GM23338 (cell line): ENCODE measurements around the gene TEX14. TPM values are rescaled to one million over a fixed set of nuclear protein-coding genes. Genes with fewer than 3 reads are reported as not detected.

ENCODE experiments used
- ATAC-seq: fragments of 200-7000 bp; cut with Tn5 transposase; 3 replicates; pipeline ENCODE4 v1.9.1; 2020
- DNase-seq: peaks from one replicate; pipeline ENCODE4 v3.0.0-alpha.2; 2015; ENCODE audit warnings: low spot score
- H2AFZ ChIP-seq: fragments of 200-600 bp; sonication (generic); 2 replicates; pipeline ENCODE4 v1.8.0; 2016; ENCODE audit warnings: antibody characterized with exemption, mild to moderate bottlenecking, moderate library complexity
- H3F3A ChIP-seq: fragments of 200-600 bp; sonication (generic); replicated peaks from 2 replicates; pipeline ENCODE4 v1.8.0; 2017; ENCODE audit warnings: antibody characterized with exemption, mixed run types, low read depth
- H3K27ac ChIP-seq: fragments of 200-600 bp; sonication (generic); 2 replicates; pipeline ENCODE4 v1.6.1; 2016; ENCODE audit warnings: low read depth
- H3K27me3 ChIP-seq: fragments of 200-600 bp; sonication (generic); 2 replicates; pipeline ENCODE4 v1.8.0; 2016; ENCODE audit warnings: mild to moderate bottlenecking, mixed run types, moderate library complexity; ENCODE audit not compliant: insufficient read depth
- H3K36me3 ChIP-seq: fragments of 200-600 bp; sonication (generic); 2 replicates; pipeline ENCODE4 v1.8.0; 2016; ENCODE audit warnings: mild to moderate bottlenecking; ENCODE audit not compliant: insufficient read depth
- H3K4me1 ChIP-seq: fragments of 200-600 bp; sonication (generic); 2 replicates; pipeline ENCODE4 v1.8.0; 2016; ENCODE audit warnings: mild to moderate bottlenecking, moderate library complexity; ENCODE audit not compliant: insufficient read depth
- H3K4me2 ChIP-seq: fragments of 200-600 bp; sonication (generic); 2 replicates; pipeline ENCODE4 v1.7.1; 2017; ENCODE audit warnings: mixed run types
- H3K4me3 ChIP-seq: fragments of 200-600 bp; sonication (generic); 2 replicates; pipeline ENCODE4 v1.6.1; 2016; ENCODE audit warnings: mixed run types
- H3K79me2 ChIP-seq: fragments of 200-600 bp; sonication (generic); replicated peaks from 2 replicates; pipeline ENCODE4 v1.8.0; 2017; ENCODE audit warnings: mild to moderate bottlenecking; ENCODE audit not compliant: insufficient read depth
- H3K9me2 ChIP-seq: fragments of 200-600 bp; sonication (generic); 2 replicates; pipeline ENCODE4 v1.8.0; 2017; ENCODE audit not compliant: insufficient read depth
- H4K20me1 ChIP-seq: fragments of 200-600 bp; sonication (generic); replicated peaks from 2 replicates; pipeline ENCODE4 v1.8.0; 2017; ENCODE audit warnings: mild to moderate bottlenecking; ENCODE audit not compliant: insufficient read depth
- H3K27ac Mint-ChIP-seq: 2 replicates; pipeline ENCODE4 v1.8.0; 2020; ENCODE audit warnings: inconsistent platforms, mild to moderate bottlenecking, moderate library complexity, mixed read lengths
- H3K27me3 Mint-ChIP-seq: 3 replicates; pipeline ENCODE4 v1.8.0; 2022; ENCODE audit warnings: low read depth, mild to moderate bottlenecking, moderate library complexity, mixed read lengths, inconsistent platforms; ENCODE audit not compliant: insufficient read depth, poor library complexity
- H3K36me3 Mint-ChIP-seq: 3 replicates; pipeline ENCODE4 v1.8.0; 2021; ENCODE audit warnings: low read depth, mild to moderate bottlenecking, inconsistent platforms, moderate library complexity, mixed read lengths
- H3K4me1 Mint-ChIP-seq: 3 replicates; pipeline ENCODE4 v1.8.0; 2020; ENCODE audit warnings: mild to moderate bottlenecking, inconsistent platforms, mixed read lengths
- H3K4me3 Mint-ChIP-seq: 3 replicates; pipeline ENCODE4 v1.8.0; 2021; ENCODE audit warnings: moderate library complexity, mild to moderate bottlenecking, inconsistent platforms, mixed read lengths
- H3K9me3 Mint-ChIP-seq: 3 replicates; pipeline ENCODE4 v1.8.0; 2020; ENCODE audit warnings: moderate library complexity, mild to moderate bottlenecking, inconsistent platforms, mixed read lengths
- CTCF ChIP-seq, 2 experiments: fragments of 200-600 bp in 1 of 2; sonication (generic) in 1 of 2; conservative IDR thresholded peaks; 2 replicates each; pipeline versions ENCODE4 v1.5.1 to v1.6.1; 2016 to 2017; ENCODE audit warnings: antibody characterized with exemption in 2 of 2, low read depth in 2 of 2, mild to moderate bottlenecking in 2 of 2, moderate library complexity in 1 of 2
- ETS1 ChIP-seq: IDR thresholded peaks from 2 replicates; pipeline ENCODE4 v1.6.1; 2016; ENCODE audit warnings: antibody characterized with exemption
- EZH2phosphoT487 ChIP-seq: fragments of 200-600 bp; sonication (generic); IDR thresholded peaks from one replicate; pipeline ENCODE4 v1.8.1; 2018; ENCODE audit warnings: antibody characterized with exemption; ENCODE audit not compliant: unreplicated experiment
- JUNB ChIP-seq: IDR thresholded peaks from one replicate; pipeline ENCODE4 v1.6.1; 2016; ENCODE audit warnings: antibody characterized with exemption; ENCODE audit not compliant: unreplicated experiment
- NANOG ChIP-seq: IDR thresholded peaks from 2 replicates; pipeline ENCODE4 v1.6.1; 2016; ENCODE audit warnings: antibody characterized with exemption, borderline replicate concordance
- POLR2AphosphoS5 ChIP-seq: IDR thresholded peaks from 2 replicates; pipeline ENCODE4 v1.6.1; 2016; ENCODE audit warnings: antibody characterized with exemption, low read depth
- REST ChIP-seq: IDR thresholded peaks from one replicate; pipeline ENCODE4 v1.6.1; 2018; ENCODE audit warnings: antibody characterized with exemption; ENCODE audit not compliant: unreplicated experiment
- STAT1 ChIP-seq: IDR thresholded peaks from one replicate; pipeline ENCODE4 v1.6.1; 2016; ENCODE audit warnings: antibody characterized with exemption; ENCODE audit not compliant: unreplicated experiment
- ZNF114 ChIP-seq: fragments of 250-450 bp; sonication (Bioruptor Pico); IDR thresholded peaks from 2 replicates; pipeline ENCODE4 v1.5.0; 2020; ENCODE audit warnings: mild to moderate bottlenecking, moderate library complexity
- ZNF331 ChIP-seq: fragments of 250-450 bp; sonication (Bioruptor Pico); IDR thresholded peaks from 2 replicates; pipeline ENCODE4 v1.5.0; 2020; ENCODE audit warnings: low read depth, mild to moderate bottlenecking, moderate library complexity
- polyA plus RNA-seq: library from polyadenylated mRNA; unstranded; fragments of >200 nt; fragmentation: Nextera tagmentation; extraction: Ambion mirVana; gene quantifications from 2 replicates; pipeline ENCODE4 v1.2.1, GENCODE V29; 2016
- total RNA-seq: library from RNA; depleted of rRNA; stranded (reverse); fragments of >200 nt; shearing (Covaris generic); gene quantifications from 2 replicates; pipeline ENCODE4 v1.2.3, GENCODE V29; 2014

The TEX14 gene
- total and polyA plus RNA-seq, 2 experiments from 2014 or later: 0.80 to 2.6 TPM

GRCh38 chr17:58574025-58574424 is 117.8 kb downstream of the TEX14 start:
- Histone ChIP-seq H3F3A (no peaks in the 10 kb centered on the region), H3K9me2 (no peaks in the 10 kb centered on the region), H2AFZ (no peak overlapping the region), H3K4me3 (no peak overlapping the region), H3K4me1 (no peaks in the 10 kb centered on the region), H4K20me1 (no peaks in the 10 kb centered on the region), H3K79me2 (no peaks in the 10 kb centered on the region), H3K4me2 (no peak overlapping the region), H3K27ac (no peak overlapping the region), H3K36me3 (no peaks in the 10 kb centered on the region), H3K27me3 (no peaks in the 10 kb centered on the region)
- no peak overlapping the region for H3K4me3 Mint-ChIP-seq
- no peaks in the 10 kb centered on the region for H3K36me3 Mint-ChIP-seq
- TF ChIP-seq ZNF114 (no peak), REST (no peak), ETS1 (no peak), JUNB (no peak)
- H3K9me3 Mint-ChIP-seq: no peaks in the 10 kb centered on the region
- peaks cover 3% of the 10 kb centered on the region for H3K27me3 Mint-ChIP-seq
- ATAC-seq (no peak), DNase-seq (no peak)
- H3K4me1 Mint-ChIP-seq: peaks cover 3% of the 10 kb centered on the region; the same call in 2 of the 3 replicates
- H3K27ac Mint-ChIP-seq: no peak overlapping the region

GRCh38 chr17:58572846-58573245 is 119.0 kb downstream of the TEX14 start:
- ATAC-seq (no peak), DNase-seq (no peak)
- Mint-ChIP-seq H3K4me1 (peaks cover 10% of the 10 kb centered on the region), H3K36me3 (no peaks in the 10 kb centered on the region), H3K27ac (no peak overlapping the region), H3K4me3 (no peak overlapping the region), H3K9me3 (no peaks in the 10 kb centered on the region), H3K27me3 (peaks cover 2% of the 10 kb centered on the region)
- Histone ChIP-seq H3K9me2 (no peaks in the 10 kb centered on the region), H3K79me2 (no peaks in the 10 kb centered on the region), H4K20me1 (no peaks in the 10 kb centered on the region), H3K27ac (no peak overlapping the region), H3K4me3 (no peak overlapping the region), H2AFZ (no peak overlapping the region), H3K4me2 (no peak overlapping the region), H3F3A (no peaks in the 10 kb centered on the region), H3K4me1 (peaks cover 9% of the 10 kb centered on the region; the same call in 1 of the 2 replicates), H3K27me3 (no peaks in the 10 kb centered on the region), H3K36me3 (no peaks in the 10 kb centered on the region)
- no peak for TF ChIP-seq EZH2phosphoT487

GRCh38 chr17:58570758-58571157 is 121.1 kb downstream of the TEX14 start:
- Mint-ChIP-seq H3K4me3 (no peak overlapping the region), H3K9me3 (no peaks in the 10 kb centered on the region), H3K27ac (no peak overlapping the region), H3K4me1 (peaks cover 21% of the 10 kb centered on the region), H3K36me3 (no peaks in the 10 kb centered on the region), H3K27me3 (no peaks in the 10 kb centered on the region)
- H3K27me3 ChIP-seq: no peaks in the 10 kb centered on the region
- no peak overlapping the region for H2AFZ ChIP-seq
- H3K4me1 ChIP-seq: peaks cover 13% of the 10 kb centered on the region; the same call in 1 of the 2 replicates
- no peaks in the 10 kb centered on the region for H4K20me1 ChIP-seq
- H3K4me2 ChIP-seq: no peak overlapping the region
- H3K27ac ChIP-seq: no peak overlapping the region
- H3K79me2 ChIP-seq: no peaks in the 10 kb centered on the region
- no peaks in the 10 kb centered on the region for H3K36me3 ChIP-seq
- DNase-seq: no peak
- no peak for ATAC-seq
- no peak overlapping the region for H3K4me3 ChIP-seq
- H3K9me2 ChIP-seq: no peaks in the 10 kb centered on the region
- H3F3A ChIP-seq: no peaks in the 10 kb centered on the region
- TF ChIP-seq CTCF (conservative IDR thresholded peaks at IDR 0.05; ENCODE audit: low read depth in 2 of 2): no peak
- no peak for TF ChIP-seq POLR2AphosphoS5
- TF ChIP-seq NANOG: no peak
- TF ChIP-seq STAT1: no peak
- no peak for TF ChIP-seq ZNF331 (CRISPR knock-in tag)
